ENCODE measurements around the gene ACOX1.
"Not testable (repeated sequence)": the region's sequence is repeated elsewhere in the genome, so short reads cannot be mapped to it uniquely, and the experiment has no call there.

Gene ACOX1

DNA sequence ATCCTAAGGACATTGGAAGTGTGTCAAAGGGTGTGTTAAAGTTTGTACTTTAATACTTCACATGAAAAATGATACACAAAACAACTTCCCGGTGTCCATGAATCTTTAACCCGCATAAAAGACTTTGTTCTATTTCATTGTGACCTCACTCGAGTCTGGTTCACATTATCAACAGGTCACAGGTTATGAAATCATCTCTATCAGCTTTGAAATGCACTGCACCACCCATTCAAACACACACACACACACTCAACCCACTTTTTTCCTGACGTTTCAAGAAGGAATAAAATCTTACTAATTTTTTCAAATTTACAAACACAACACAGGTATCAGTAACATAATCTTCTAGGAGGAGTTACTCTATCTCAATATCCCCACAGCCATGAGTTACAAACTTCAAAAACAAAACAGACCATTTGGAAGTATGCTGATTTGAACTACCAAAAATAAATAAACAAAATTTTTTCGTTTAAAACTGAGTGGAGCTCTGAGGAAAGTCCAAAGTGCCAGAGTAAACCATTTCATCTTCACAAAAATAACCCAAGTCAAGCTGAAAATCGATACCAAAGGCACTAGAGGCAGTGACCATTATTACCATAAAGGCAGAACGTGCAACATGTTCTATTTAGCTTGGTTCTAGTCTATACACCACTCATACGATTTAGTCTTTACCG lies 2.7 kb downstream of the ACOX1 start:
- Mint-ChIP-seq H3K36me3 (peaks cover 15% of the 10 kb centered on the region), H3K4me1 (peaks cover 24% of the 10 kb centered on the region), H3K9me3 (no peaks in the 10 kb centered on the region), H3K27me3 (no peaks in the 10 kb centered on the region), H3K4me3 (no peak overlapping the region), H3K27ac (peak overlapping the region; percentile 17)
- no peak for ATAC-seq

DNA sequence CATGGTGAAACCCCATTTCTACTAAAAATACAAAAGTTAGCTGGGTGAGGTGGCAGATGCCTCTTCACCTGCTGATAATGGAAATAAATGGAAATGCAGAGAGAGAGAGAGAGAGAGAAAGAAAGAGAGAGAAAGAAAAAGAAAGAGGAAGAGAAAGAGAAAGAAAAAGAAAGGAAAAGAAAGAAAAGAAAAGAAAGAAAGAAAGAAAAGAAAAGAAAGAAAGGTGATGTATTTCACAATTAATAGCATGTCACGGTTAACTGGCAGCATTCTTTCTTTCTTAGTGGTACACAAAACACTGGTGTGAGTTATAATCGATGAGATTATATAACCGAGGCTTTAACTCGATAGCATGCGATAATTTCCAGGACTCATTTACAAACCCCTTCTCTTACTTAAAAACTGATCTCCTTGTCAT lies 3.2 kb downstream of the ACOX1 start:
- Mint-ChIP-seq H3K36me3 (peaks cover 15% of the 10 kb centered on the region), H3K4me3 (no peak overlapping the region), H3K27me3 (no peaks in the 10 kb centered on the region), H3K4me1 (peaks cover 18% of the 10 kb centered on the region), H3K27ac (peak overlapping the region; percentile 17), H3K9me3 (no peaks in the 10 kb centered on the region)
- no peak for ATAC-seq

DNA sequence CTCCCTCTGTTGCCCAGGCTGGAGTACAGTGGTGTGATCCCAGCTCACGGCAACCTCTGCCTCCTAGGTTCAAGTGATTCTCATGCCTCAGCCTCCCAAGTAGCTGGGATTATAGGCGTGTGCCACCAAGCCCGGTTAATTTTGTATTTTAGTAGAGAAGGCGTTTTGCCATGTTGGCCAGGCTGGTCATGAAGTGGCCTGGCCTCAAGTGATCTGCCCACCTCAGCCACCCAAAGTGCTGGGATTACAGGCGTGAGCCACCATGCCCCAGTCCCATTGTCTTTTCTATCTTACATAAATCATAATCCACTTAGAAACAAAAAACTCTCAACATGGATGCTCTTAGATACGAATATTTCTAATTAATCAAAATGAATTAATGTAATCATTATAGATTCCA lies 3.8 kb downstream of the ACOX1 start:
- Mint-ChIP-seq H3K4me1 (peaks cover 15% of the 10 kb centered on the region), H3K36me3 (peaks cover 16% of the 10 kb centered on the region)
- not testable (repeated sequence) for H3K4me3 Mint-ChIP-seq, ATAC-seq, H3K27ac Mint-ChIP-seq, H3K9me3 Mint-ChIP-seq, H3K27me3 Mint-ChIP-seq

DNA sequence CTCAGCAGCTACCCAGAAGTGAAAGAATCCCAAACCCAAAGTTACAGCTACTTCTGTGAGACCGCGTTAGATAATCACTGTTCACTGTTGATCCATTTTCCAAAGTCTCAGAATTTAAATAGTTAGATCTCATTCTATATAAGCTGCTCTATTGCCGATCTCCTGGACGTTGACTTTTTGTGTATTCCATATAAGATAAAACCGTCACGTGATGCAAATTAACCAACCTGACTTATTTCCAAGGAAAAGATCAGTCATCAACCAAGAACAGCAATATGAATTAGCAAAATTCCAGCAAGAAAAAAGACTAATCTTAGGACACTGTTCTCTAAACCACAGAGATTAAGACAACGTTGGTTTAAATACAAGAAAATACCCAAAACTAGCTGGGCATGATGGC lies 8.3 kb downstream of the ACOX1 start:
- Mint-ChIP-seq H3K27me3 (no peaks in the 10 kb centered on the region), H3K4me3 (no peak overlapping the region), H3K27ac (no peak overlapping the region), H3K4me1 (peaks cover 14% of the 10 kb centered on the region), H3K9me3 (no peaks in the 10 kb centered on the region), H3K36me3 (peaks cover 28% of the 10 kb centered on the region)
- no peak for ATAC-seq

DNA sequence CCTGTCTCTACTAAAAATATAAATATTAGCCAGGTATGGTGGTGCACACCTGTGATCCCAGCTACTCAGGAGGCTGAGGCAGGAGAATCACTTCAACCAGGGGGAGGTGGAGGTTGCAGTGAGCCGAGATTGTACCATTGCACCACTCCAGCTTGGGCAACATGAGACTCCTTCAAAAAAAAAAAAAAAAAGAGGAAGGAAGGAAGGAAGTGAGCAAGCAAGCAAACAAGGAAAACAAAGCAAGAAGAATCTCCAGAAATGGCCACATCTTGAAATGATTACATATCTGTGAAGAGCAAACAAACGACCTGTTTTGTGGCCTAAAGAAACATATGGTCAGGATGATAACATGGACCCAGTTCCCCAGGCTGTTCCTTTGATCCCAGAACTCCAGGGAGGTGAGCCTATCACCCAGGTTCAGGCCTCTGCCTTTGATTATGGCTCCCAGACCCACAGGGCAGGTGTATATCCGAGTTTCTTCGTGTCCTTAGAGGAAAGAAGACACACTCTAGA lies 8.9 kb downstream of the ACOX1 start:
- Mint-ChIP-seq H3K4me3 (no peak overlapping the region), H3K9me3 (no peaks in the 10 kb centered on the region), H3K4me1 (peaks cover 12% of the 10 kb centered on the region), H3K36me3 (peaks cover 28% of the 10 kb centered on the region), H3K27ac (peak overlapping the region; percentile 11), H3K27me3 (no peaks in the 10 kb centered on the region)
- ATAC-seq = no peak

DNA sequence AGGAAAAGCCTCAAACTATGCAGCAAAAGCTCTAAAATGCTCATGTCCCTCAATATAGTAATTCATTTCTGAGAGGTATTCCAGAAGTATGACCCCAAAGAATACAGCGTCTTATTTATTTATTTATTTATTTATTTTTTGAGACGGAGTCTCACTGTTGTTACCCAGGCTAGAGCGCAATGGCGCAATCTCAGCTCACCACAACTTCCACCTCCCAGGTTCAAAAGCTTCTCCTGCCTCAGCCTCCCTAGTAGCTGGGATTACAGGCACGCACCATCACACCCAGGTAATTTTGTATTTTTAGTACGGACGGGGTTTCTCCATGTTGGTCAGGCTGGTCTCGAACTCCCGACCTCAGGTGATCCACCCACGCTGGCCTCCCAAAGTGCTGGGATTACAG lies 9.9 kb downstream of the ACOX1 start:
- not testable (repeated sequence) for H3K27ac Mint-ChIP-seq

DNA sequence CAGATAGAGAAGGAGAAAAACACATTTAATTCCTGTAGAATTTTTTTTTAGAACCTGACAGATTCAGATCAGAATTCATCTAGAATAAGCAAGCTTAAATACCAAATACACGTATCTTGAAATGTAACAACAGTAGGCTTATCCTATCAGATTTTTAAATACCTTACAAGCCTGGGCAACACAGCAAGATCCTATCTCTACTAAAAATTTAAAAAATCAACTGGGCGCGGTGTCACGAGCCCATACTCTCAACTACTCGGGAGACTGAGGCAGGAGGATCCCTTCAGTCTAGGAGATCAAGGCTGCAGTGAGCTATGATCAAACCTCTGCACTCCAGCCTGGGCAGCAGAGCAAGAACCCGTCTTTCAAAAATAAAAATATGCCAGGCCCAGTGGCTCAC lies 13.5 kb downstream of the ACOX1 start:
- ATAC-seq = no peak
- no peak overlapping the region for H3K4me3 Mint-ChIP-seq
- H3K27ac Mint-ChIP-seq = no peak overlapping the region
- no peaks in the 10 kb centered on the region for H3K9me3 Mint-ChIP-seq
- peaks cover 24% of the 10 kb centered on the region for H3K36me3 Mint-ChIP-seq
- H3K27me3 Mint-ChIP-seq = no peaks in the 10 kb centered on the region
- H3K4me1 Mint-ChIP-seq = peaks cover 12% of the 10 kb centered on the region

More for the DNA sequence above, 9.9 kb downstream of the ACOX1 start:
- not testable (repeated sequence) for H3K27me3 Mint-ChIP-seq, H3K9me3 Mint-ChIP-seq, H3K4me3 Mint-ChIP-seq, ATAC-seq
- Mint-ChIP-seq H3K36me3 (peaks cover 33% of the 10 kb centered on the region), H3K4me1 (peaks cover 12% of the 10 kb centered on the region)

DNA sequence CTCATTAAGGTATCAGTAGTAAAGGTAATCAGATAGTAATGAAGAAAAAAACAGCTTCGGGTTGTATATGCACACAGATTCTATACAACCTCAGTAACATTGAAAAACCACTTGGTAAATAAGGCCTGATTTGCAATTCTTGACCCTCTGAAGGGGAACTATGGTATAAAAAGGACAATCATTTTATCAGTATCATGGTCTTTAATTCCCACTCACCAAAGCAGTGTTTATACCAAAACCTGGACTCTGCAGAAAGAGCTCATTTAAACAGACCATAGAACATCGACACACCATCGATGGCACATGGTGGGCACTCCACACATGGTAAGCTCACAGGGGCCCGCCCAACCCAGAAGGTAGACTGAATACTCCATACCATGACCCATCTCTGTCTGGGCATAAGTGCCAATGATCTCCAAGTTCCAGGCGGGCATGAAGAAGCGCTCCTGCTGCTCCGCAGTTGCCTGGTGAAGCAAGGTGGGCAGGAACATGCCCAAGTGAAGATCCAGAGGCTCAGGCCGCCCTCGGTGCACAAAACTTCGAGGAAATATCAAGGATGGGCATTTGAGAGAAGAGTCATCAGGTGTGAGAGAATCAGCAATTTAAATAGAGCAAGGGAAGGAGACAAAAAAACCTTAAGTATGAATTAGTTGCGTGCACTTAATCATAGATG lies 19.0 kb downstream of the ACOX1 start:
- no peak overlapping the region for H3K4me3 Mint-ChIP-seq
- H3K36me3 Mint-ChIP-seq = peaks cover 23% of the 10 kb centered on the region
- H3K9me3 Mint-ChIP-seq = no peaks in the 10 kb centered on the region
- no peak for ATAC-seq
- peaks cover 6% of the 10 kb centered on the region for H3K4me1 Mint-ChIP-seq
- H3K27ac Mint-ChIP-seq = no peak overlapping the region
- H3K27me3 Mint-ChIP-seq = no peaks in the 10 kb centered on the region

DNA sequence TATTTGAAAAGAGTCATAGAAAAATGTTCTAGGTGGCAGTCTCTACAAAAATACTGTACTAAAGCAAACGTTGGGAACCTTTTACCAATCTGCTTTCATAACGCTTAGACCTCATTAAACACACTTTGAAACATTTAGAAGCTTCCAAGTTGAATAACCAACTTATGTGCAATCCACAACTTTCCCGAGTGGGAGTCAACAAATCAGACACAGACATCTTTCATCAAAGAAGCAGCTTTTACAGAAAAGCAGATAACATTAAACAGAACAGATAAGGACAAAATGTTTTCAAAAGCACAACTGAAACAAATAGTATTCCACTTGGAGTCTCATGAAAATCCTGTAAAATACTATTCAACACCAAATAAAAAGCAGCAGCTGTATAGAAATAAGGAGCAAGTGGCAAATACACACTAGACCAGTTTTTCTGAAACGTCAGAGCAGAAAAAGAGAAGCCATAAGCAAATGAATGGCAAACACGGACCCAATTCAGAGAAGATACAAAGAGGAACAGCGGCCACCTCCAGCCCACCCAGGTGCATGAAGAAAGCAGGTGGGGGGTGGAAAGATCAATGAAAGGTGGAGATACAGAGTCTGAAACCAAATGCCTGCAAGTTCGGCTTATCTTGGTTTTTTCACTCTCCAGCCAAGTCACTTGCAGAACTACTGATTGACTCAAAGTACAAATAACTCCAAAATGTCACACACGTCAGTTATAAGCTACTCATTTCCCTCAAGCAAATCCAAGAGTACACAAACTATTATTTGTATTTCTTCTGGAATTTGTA lies 19.7 kb downstream of the ACOX1 start:
- H3K27me3 Mint-ChIP-seq = no peaks in the 10 kb centered on the region
- ATAC-seq = no peak
- no peaks in the 10 kb centered on the region for H3K9me3 Mint-ChIP-seq
- peaks cover 6% of the 10 kb centered on the region for H3K4me1 Mint-ChIP-seq
- H3K36me3 Mint-ChIP-seq = peaks cover 18% of the 10 kb centered on the region
- no peak overlapping the region for H3K4me3 Mint-ChIP-seq
- H3K27ac Mint-ChIP-seq = no peak overlapping the region

DNA sequence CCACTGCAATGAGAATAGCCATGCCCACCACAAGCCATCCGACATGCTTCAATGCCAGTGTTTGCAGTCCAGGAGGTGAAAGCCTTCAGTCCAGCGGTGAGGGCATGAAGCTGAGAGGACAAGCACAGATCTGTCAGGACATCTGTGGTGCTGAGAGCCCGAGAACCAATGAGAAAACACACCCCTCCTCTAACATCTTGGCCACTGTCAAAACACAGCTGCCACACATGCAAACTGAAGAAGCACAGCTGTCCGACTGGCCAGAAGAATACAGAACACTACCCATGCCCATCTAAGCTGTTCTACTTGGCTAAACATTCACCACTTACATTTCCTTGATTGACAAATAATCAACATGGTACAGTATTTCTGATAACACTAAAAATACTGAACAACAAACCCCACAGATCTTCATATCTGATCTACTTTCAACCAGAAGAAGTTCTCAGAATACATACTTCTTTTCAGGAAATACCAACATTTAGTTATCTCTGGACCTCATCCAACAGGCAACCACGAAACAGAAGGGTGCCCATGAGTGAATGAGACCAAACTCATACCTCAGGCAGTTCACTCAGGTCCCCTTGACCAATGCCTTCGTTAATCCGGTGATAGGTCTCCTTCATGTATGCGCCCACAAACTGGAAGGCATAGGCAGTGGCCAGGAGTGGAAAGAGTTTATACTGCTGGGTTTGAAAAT lies 28.0 kb downstream of the ACOX1 start:
- Mint-ChIP-seq H3K9me3 (no peaks in the 10 kb centered on the region), H3K27me3 (no peaks in the 10 kb centered on the region), H3K4me1 (no peaks in the 10 kb centered on the region), H3K36me3 (peaks cover 22% of the 10 kb centered on the region), H3K27ac (no peak overlapping the region), H3K4me3 (no peak overlapping the region)
- ATAC-seq = no peak

DNA sequence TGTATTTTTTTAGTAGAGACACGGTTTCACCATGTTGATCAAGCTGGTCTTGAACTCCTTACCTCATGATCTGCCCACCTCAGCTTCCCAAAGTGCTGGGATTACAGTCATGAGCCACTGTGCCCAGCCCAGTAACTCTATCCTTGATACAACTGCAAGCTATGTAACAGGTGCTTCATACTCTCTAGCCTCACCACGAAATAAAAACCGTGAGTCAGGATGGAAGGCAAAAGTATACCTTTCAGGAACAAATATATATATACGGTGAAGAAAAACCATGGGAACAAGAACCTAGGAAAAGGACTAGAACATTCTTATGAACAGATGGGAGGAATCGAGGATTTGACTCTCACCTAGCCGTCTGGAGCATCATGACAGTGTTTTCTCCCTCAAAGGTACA lies 28.5 kb downstream of the ACOX1 start:
- Mint-ChIP-seq H3K9me3 (no peaks in the 10 kb centered on the region), H3K4me3 (no peak overlapping the region), H3K36me3 (peaks cover 22% of the 10 kb centered on the region), H3K27ac (no peak overlapping the region), H3K4me1 (no peaks in the 10 kb centered on the region), H3K27me3 (no peaks in the 10 kb centered on the region)
- ATAC-seq = no peak

DNA sequence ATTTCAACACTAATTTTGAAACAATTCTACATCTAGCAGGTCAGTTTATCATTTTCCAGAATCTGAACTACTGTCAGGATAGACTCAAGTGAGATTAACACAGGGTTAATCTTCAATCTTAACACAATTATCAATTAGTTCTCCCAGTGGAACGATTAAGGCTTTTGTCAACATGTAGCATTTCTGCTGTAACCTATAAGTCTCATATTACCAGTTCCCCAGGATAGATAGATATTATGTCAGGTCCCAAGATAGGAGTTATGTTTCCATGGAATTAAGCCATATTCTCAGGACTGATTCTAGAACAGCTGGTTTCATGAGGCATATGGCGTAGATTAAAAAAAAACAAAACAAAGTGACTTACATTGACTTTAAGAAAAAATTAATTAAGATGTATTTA lies 33.8 kb downstream of the ACOX1 start:
- Mint-ChIP-seq H3K4me3 (no peak overlapping the region), H3K27me3 (no peaks in the 10 kb centered on the region), H3K9me3 (no peaks in the 10 kb centered on the region), H3K4me1 (peaks cover 14% of the 10 kb centered on the region), H3K36me3 (peaks cover 11% of the 10 kb centered on the region), H3K27ac (no peak overlapping the region)
- ATAC-seq = no peak

DNA sequence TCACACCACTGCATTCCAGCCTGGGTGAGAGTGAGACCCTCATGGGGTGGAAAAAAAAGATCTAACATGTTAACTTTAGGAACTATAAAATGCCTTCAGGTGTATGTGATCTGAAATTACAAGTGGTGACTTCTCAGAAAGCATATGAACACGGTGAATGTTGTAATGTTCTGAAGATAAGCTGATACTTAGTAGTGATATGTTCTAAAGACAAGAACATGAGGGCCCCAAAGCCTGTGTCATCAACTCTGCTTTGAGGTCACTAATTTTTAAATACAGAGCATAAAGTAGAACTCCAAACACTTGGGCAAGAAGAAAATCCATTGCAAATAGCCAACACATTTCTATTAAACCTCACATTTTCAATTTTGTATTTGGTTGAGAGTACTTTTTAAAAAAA lies 35.5 kb downstream of the ACOX1 start:
- no peaks in the 10 kb centered on the region for H3K27me3 Mint-ChIP-seq
- no peak overlapping the region for H3K27ac Mint-ChIP-seq
- no peaks in the 10 kb centered on the region for H3K9me3 Mint-ChIP-seq
- H3K4me1 Mint-ChIP-seq = peaks cover 15% of the 10 kb centered on the region
- no peaks in the 10 kb centered on the region for H3K36me3 Mint-ChIP-seq
- H3K4me3 Mint-ChIP-seq = no peak overlapping the region
- no peak for ATAC-seq

DNA sequence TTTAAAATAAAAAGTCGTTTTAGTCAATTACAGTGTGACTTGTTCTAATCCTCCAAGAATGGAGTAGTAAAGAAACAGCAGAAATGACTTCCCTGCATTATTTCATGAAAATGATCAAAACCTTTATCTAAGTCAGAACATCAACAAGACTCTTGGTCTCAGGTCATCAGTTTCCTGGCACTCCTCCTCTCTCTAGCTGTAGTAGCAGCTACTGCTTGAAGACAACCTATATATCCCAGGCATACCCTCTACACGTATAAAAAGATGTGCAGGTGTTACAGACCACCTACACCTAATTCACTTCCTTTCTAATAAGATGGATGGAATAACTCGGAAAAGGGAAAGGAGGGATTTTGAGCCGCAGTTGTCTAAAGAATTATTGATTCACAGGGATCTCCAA lies 36.5 kb downstream of the ACOX1 start:
- no peaks in the 10 kb centered on the region for H3K9me3 Mint-ChIP-seq
- peaks cover 15% of the 10 kb centered on the region for H3K4me1 Mint-ChIP-seq
- no peak for ATAC-seq
- H3K27ac Mint-ChIP-seq = no peak overlapping the region
- no peak overlapping the region for H3K4me3 Mint-ChIP-seq
- no peaks in the 10 kb centered on the region for H3K27me3 Mint-ChIP-seq
- H3K36me3 Mint-ChIP-seq = no peaks in the 10 kb centered on the region

DNA sequence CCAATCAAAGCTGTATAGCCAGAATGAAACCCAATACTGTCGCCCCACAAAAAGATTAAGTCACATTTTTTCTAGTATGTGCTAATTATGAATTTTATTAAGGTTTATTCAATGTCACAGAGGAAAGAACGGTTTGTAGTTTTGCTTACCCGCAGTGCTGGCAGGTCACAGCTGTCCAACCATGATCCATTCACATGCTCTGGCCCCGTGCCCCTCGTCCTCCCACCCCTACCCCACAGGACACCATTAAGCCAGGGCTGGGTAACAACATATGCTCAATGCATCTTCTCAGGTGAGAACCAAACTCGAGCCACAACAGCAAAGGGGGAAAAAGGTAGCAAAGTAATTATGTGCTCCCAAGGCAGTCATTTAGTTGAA lies 37.5 kb downstream of the ACOX1 start:
- Mint-ChIP-seq H3K36me3 (no peaks in the 10 kb centered on the region), H3K4me1 (peaks cover 15% of the 10 kb centered on the region)
- no peak for ATAC-seq

More for the DNA sequence above, 37.5 kb downstream of the ACOX1 start:
- H3K4me3 Mint-ChIP-seq = peak overlapping the region; percentile 81
- no peaks in the 10 kb centered on the region for H3K27me3 Mint-ChIP-seq
- H3K9me3 Mint-ChIP-seq = no peaks in the 10 kb centered on the region
- H3K27ac Mint-ChIP-seq = no peak overlapping the region
